Cerebellar cortex (tissue), 1 donor: ENCODE measurements around the gene CISD3.

Experiments used
- DNase-seq: peaks from one replicate; pipeline ENCODE4 v3.0.0-alpha.2; 2015; ENCODE audit warnings: low spot score

Gene CISD3

GRCh38 chr17:38729886-38730525 is at the start of gene CISD3:
Gene CISD3, plus strand, starts transcription at chr17:38730341. Its CDS starts 18 bp downstream, at chr17:38730359.
- no peak for DNase-seq

GRCh38 chr17:38681096-38681495 is 49.0 kb upstream of the CISD3 start:
- no peak for DNase-seq

GRCh38 chr17:38685491-38685890 is 44.6 kb upstream of the CISD3 start:
- DNase-seq, result no peak

GRCh38 chr17:38687286-38687685 is 42.9 kb upstream of the CISD3 start:
- no peak for DNase-seq

GRCh38 chr17:38690386-38690785 is 39.8 kb upstream of the CISD3 start:
- DNase-seq, result no peak

GRCh38 chr17:38691154-38691553 is 39.0 kb upstream of the CISD3 start:
- no peak for DNase-seq

DNA sequence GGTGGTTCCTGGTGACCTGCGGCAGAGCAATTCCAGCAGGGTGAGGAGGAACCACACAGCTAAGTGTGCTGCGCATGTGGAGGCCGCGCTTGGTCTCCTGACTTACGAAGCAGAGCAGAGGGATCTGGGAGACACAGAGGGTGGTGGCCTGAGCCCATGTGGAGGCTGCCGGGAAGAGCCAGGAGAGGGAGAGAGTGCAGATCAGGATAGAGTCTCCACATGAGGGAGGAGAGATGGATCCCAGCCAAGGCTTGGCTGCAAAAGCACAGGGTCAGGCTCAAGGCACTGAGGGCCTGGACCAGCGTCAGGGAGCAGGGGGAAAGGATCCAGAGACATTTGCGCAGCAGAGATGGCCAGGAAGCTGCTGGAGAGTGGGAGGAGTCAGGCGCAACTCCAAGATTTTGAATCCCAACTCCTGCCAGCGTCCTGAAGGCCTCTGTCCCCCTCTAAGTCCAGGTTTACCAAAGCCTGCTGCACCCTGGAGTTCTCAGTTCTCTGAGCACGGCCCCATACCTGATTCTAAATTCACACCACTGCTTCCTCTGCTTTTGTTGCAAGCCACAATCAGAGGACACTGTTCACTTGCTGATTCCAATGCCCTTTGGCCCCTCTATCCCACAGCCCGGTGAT is 36.3 kb upstream of the CISD3 start:
- DNase-seq, result peak; percentile 76

- DNase-seq, result no peak
Measured at GRCh38 chr17:38697061-38697820, 32.9 kb upstream of the CISD3 start.

DNA sequence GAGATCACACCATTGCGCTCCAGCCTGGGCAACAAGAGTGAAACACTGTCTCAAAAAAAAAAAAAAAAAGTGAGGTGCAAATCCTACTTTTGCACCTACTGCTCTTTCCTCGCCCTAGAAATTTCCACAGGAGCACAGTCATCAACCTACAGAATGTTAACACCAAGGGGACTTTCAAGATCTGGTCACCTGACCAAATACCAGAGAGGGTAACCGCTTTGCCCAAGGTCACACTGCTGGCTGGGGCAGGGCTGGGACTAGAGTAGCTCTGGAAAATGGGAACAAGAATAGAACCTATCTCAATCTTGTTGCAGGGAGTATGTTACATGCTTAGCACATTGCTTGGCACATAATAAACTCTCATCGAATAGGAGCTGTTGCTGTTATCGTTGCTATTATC is 31.4 kb upstream of the CISD3 start:
- no peak for DNase-seq

DNA sequence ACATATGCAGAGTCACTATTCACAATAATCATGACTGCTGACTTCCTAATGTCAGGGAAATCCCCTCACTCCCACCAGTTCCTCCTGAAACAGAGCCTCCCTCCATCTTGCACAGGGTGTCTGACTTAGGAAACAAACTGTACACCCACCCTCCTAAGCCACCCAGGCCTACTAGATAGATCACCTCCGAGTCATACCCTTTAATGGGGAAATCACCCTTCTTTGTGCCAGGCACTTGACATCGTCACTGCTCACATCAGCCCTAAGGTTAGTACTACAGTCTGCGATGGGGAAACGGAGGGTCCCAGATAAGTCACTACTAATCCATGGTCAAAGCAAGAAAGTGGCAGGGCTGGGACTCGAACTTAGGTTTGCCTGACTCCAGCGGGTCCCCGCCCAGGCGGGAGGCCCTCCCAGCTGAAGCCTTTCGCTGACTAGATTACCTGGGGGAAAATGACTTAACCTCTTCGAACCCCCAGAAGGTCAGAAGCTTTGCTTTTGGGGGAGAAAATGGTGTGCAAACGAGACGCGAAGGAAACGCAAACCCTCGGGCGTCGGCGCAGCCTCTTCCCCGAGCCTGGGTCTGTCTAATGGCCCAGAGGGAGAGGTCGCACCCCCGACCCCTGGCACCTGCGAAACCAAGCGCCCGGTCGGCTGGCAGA is 28.5 kb upstream of the CISD3 start:
- DNase-seq, result peak; percentile 55

GRCh38 chr17:38702166-38702915 is 27.8 kb upstream of the CISD3 start:
- peak; percentile 83 for DNase-seq

GRCh38 chr17:38702916-38703741 is 27.0 kb upstream of the CISD3 start:
- no peak for DNase-seq

GRCh38 chr17:38703742-38704605 is 26.2 kb upstream of the CISD3 start:
- DNase-seq, result no peak

- peak; percentile 82 for DNase-seq
Measured at GRCh38 chr17:38704606-38705522, 25.3 kb upstream of the CISD3 start, which contains the start of gene MLLT6. Gene MLLT6, plus strand, starts transcription at chr17:38705273. Its CDS starts 360 bp downstream, at chr17:38705633.

GRCh38 chr17:38705523-38705802 is 24.7 kb upstream of the CISD3 start:
- no peak for DNase-seq

GRCh38 chr17:38705803-38706504 is 24.2 kb upstream of the CISD3 start:
- DNase-seq, result peak; percentile 59

DNA sequence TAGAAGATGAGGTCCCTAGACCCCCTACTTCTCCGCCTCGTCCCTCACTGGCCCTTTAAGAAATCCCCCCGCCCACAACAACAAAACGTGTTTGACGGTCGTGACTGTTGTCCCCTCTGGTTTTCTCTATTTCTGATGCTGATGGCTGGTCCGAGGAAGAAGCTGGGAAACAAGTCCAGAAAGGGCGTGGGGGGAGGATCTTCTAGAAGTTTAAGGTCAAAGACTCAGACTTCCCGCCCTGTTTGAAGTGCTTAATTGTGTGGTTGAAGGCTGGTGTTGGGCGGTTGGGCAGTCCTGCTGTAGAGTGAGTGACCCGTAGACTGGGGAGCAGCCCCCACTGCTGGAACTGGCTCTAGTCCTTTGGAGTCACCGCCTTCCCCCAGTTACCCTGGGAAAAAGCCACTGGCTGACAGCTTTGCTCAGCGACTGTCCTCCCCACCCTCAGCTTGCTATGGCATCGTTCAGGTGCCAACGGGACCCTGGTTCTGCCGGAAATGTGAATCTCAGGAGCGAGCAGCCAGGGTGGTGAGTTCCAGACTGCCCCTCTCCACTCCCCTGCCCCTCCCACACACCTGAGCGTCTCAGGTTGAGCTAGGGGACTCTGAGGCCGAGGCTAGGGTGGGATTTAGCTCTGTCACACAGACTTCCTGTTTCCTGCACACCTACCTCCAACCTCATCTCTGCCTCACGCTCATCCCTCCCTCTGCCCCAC is 23.5 kb upstream of the CISD3 start:
- DNase-seq, result no peak
